NCI-H82 treated with DMSO at 0.1 percent for 48 hours (cell line): ENCODE measurements around the gene SKA3.

ENCODE experiments used
- DNase-seq: peaks from one replicate; lab custom pipeline; 2025; ENCODE audit not compliant: unreplicated experiment; lab: John Stamatoyannopoulos, UW

Gene SKA3

GRCh38 chr13:21117104-21117809 is 59.1 kb downstream of the SKA3 start:
- no peak for DNase-seq

- DNase-seq = no peak
Observed at GRCh38 chr13:21116141-21116540, 60.2 kb downstream of the SKA3 start.

- DNase-seq = no peak
Observed at GRCh38 chr13:21115231-21115630, 61.1 kb downstream of the SKA3 start.

DNA sequence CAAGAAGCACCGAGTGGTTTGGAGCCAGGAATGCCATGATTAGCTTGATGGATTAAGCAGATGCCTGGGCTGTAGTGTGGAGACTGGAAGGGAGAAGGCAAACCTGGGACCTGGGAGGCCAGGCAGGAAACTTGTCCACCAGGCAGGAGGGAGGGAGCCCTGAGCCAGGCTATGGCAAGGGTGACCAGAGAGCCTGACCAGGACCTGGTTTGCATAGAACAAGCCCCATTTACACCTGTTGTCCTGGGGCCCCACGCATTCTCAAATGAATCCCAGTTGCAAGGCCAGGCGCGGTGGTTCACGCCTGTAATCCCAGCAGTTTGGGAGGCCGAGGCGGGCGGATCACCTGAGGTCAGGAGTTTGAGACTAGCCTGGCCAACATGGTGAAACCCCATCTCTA is 64.8 kb downstream of the SKA3 start:
- no peak for DNase-seq

DNA sequence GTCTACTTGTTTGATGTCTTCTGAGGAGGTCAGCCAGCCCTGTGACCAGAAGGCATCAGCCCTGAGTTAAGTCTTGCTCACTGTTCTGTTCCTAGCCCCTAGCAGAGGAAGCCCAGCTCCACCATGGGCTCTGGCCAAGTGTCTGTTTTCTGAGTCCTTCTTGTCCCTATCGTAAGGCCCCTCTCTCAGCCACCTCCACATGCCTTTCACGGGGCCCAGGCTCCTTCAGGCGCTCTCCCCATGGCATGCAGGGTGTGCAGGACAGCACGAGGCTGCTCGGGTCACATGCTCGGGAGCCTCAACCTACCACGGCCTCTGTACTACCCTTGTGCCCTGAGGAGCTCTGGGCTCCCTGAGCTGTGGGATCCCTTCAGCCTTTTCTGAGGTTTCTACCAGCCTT is 67.2 kb downstream of the SKA3 start:
- no peak for DNase-seq

GRCh38 chr13:21106089-21106488 is 70.3 kb downstream of the SKA3 start:
- DNase-seq = no peak

GRCh38 chr13:21104199-21105019 is 71.9 kb downstream of the SKA3 start:
- no peak for DNase-seq
